ENCODE measurements around the gene TSTD2.
"Not testable (repeated sequence)": the region's sequence is repeated elsewhere in the genome, so short reads cannot be mapped to it uniquely, and the experiment has no call there.

TSTD2 gene

DNA sequence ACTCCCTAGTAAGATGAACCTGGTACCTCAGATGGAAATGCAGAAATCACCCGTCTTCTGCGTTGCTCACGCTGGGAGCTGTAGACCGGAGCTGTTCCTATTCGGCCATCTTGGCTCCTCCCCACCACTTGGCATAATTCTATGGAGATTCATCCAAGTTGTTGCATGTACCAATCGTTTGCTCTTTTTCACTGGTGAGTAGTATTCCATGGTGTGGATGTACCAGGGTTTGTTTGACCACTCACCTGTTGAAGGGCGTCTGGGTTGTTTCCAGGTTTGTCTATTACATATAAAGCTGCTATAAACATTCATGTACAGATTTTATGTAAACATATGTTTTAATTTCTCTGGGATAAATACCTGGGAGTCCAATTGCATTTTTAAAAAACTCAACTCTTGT, 46.3 kb downstream of the TSTD2 start:
- not testable (repeated sequence) for DNase-seq (ENCODE audit: low read depth in 2 of 2)

DNA sequence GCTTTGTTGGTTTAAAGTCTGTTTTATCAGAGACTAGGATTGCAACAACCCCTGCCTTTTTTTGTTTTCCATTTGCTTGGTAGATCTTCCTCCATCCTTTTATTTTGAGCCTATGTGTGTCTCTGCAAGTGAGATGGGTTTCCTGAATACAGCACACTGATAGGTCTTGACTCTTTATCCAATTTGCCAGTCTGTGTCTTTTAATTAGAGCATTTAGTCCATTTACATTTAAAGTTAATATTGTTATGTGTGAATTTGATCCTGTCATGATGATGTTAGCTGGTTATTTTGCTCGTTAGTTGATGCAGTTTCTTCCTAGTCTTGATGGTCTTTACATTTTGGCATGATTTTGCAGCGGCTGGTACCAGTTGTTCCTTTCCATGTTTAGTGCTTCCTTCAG, 48.4 kb downstream of the TSTD2 start:
- not testable (repeated sequence) for DNase-seq (ENCODE audit: low read depth in 2 of 2)

GRCh38 chr9:97581590-97581989, 51.6 kb downstream of the TSTD2 start:
- DNase-seq (ENCODE audit: low read depth in 2 of 2), result not testable (repeated sequence)

- DNase-seq (ENCODE audit: low read depth in 2 of 2), result no peak
Measured at GRCh38 chr9:97579914-97580313, 53.3 kb downstream of the TSTD2 start.

DNA sequence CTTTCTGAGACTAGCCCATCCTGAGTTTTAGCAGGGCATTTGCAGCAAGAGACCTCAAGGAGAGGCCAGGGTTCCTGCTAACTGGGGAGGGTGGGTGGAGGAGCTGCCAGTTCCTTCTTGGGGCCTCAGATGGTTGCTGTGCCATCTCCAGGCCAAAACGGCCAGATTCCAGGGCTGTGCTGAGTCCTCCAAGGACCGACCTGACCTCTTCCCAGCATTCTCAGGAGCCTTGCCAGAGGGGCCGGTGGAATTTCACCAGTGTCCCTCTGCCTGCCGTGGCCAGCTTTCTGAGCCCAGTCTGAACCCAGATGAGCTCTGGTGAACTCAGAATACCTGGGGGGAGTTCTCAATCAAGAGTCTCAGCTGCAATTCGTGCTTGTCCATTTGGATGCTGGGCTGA, 54.3 kb downstream of the TSTD2 start:
- no peak for DNase-seq (ENCODE audit: low read depth in 2 of 2)

GRCh38 chr9:97577051-97577450, 56.1 kb downstream of the TSTD2 start:
- no peak for DNase-seq (ENCODE audit: low read depth in 2 of 2)

DNA sequence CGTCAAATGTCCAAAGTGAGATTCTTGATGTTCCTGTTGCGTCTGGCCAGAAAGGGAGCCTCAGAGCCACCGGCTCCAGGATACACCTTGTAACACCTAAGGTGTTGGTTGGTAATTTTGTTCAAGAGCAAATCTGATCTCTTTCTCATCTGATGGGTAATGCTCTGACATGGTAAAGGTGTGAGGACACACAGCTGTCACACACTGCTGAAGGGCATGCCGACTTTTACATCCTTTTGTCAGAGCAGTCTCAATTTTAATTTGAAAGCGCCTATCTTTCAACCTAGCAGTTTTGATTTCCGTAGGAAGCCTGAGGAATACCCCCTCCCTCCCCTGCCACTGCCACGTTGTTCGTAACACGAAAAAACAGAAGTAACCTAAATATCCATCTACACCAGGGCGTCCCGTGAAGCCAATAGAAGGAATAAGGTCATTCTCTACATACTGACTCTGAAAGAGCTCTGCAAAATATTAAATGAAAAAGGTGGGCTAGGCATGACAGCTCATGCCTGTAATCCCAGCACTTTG, 57.4 kb downstream of the TSTD2 start:
- no peak for DNase-seq (ENCODE audit: low read depth in 2 of 2)

- not testable (repeated sequence) for DNase-seq (ENCODE audit: low read depth in 2 of 2)
Measured at GRCh38 chr9:97574921-97575672, 58.1 kb downstream of the TSTD2 start.

DNA sequence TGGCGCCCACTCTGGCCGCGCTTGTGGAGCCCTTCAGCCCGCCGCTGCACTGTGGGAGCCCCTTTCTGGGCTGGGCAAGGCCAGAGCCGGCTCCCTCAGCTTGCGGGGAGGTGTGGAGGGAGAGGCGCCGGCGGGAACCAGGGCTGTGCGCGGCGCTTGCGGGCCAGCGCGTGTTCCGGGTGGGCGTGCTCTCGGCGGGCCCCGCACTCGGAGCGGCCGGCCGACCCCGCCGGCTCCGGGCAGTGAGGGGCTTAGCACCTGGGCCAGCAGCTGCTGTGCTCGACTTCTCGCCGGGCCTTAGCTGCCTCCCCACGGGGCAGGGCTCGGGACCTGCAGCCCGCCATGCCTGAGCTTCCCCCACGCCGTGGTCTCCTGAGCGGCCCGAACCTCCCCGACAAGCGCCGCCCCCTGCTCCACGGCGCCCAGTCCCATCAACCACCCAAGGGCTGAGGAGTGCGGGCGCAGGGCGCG, 59.0 kb downstream of the TSTD2 start:
- not testable (repeated sequence) for DNase-seq (ENCODE audit: low read depth in 2 of 2)

- DNase-seq (ENCODE audit: low read depth in 2 of 2), result no peak
Measured at GRCh38 chr9:97573482-97574073, 59.6 kb downstream of the TSTD2 start.

DNA sequence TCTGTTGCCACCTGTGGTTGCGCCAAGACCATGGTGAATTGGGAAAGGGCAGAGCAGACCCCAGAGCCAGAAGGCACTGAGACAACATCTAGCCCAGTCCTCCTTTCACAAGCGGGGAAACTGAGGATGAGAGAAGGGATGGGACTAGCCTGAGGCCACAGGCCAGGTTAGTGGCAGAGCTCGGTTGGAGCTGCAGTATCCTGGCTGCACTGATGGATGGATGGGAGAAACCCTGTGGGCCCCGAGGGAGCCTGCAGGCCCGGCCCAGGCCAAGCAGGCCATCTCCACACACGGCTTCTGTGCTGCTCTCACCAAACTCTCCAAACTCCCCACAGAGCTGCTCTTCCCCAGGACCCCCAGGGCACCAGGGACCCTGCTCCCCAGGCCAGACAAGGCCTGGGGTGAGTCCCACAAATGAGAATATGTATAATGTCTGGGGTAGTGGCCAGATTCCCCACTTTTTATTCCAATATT, 60.2 kb downstream of the TSTD2 start:
- DNase-seq (ENCODE audit: low read depth in 2 of 2), result no peak

DNA sequence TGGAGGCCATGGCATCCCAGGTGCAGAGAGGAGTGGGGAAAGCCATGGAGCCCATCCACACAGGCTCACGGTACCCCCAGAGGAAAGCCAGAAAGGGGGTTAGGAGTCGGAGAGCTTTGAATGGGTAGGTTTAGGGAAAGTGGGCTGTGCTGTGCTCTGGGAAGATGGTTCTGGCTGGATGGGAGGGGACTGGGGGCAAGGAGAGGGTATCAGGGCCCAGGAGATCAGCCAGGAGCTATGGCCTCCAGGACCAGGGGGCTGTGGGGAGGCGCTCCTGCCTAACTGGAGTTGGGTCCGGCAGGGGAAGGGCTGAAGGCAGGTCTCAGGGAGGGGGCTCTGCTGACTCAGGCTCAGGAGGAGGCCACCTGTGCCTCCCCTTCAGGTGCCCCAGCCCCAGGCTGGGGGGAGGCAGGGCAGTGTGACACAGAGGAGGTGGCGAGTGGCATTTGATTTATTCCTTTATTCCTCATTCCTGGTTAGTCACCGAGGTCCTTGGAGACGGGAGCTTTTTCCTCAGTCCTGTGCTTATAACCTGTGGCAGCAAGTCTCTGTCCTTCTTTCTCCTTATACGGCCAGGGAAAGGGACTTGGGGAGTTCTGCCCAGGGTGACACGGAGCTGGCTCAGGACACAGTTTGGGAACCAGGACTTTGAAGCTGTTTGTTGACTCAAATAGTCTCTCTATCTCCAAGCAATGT, 60.8 kb downstream of the TSTD2 start:
- no peak for DNase-seq (ENCODE audit: low read depth in 2 of 2)

GRCh38 chr9:97571664-97572063, 61.5 kb downstream of the TSTD2 start:
- DNase-seq (ENCODE audit: low read depth in 2 of 2), result no peak

DNA sequence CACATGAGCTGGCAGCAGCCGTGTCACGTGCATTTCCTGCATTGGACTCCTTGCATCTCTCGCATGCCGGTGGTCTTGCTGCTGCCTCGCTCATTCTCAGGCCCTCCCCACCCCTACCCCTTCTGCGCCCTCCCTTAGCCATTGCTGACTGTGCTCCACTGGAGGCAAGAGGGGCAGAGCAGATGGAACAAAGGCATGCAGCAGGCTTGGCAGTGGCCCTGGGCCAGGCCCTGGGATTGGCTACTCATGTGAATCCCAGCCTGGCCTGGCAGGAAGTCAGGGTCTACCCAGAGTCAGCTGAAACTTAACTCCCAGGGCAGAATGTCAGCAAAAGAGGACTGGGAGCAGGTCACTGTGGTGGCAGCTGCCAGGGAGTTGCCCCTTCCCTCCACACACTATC, 62.3 kb downstream of the TSTD2 start:
- DNase-seq (ENCODE audit: low read depth in 2 of 2), result no peak

DNA sequence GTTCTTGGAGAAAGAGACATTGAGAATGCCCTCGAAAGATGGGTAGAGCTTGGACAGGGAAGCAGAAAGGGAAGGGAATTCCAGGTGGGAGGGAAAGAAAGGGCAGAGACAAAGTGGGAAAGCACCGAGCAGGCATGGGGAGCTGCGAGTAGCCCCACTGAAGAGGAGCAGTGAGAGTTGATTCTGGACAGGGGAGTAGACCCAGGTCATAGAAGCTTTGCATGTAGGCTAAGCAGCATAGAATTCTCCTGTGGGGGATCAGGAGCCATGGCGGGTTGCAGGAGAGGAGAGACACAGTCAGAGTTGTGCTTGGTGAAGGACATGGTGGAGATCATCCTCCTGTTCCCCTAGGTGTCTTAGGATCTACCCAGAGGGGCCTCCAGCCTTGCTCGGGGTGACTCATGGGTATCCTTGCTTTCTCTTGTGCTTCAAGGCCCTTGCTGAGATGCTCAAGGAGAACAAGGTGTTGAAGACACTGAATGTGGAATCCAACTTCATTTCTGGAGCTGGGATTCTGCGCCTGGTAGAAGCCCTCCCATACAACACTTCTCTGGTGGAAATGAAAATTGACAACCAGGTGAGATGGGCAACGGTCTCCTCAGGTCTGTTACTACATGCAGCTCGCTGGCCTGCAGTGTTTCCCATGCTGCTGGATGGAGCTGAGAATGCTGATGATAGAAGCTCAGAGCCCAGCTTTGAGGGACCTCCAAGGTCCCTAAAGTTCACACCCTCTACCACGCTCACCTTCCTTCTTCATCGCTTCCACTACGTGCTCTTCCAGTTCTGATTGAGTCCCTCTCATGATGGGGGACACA, 64.5 kb downstream of the TSTD2 start:
- DNase-seq (ENCODE audit: low read depth in 2 of 2), result no peak

- DNase-seq (ENCODE audit: low read depth in 2 of 2), result no peak
Measured at GRCh38 chr9:97567894-97568202, 65.3 kb downstream of the TSTD2 start.

DNA sequence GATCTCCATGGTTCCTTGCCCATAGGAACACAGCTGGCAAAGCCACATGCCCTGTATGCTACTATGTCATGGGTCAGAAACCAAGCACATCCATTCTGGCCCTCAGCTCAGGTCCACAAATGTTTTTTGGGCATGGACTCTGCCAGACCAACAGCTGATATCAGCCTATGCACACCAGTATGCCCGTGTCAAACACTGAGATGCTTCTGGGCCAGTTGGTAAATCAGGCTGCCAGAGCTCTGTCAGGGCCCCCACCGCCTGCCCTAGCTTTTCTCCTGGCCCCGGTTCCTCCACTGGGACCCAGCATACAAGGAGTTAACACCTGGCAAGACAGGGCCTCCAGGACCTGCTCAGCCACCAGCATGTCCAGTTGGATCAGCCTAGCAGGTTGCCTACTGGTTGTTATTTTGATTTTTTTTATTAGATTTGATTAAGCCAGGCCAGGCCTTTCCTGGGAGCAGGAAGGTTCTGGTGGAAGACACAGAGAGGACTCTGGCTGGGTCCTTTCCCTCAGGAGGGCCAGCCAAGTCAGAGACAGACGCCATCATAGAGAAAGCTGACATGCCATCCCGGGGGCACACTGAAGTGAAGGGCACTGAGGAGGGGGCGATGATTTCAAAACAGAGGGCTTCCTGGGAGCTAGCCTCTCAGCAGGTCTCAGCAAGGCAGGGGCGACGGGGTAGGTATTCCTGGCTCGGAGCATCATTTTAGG, 65.8 kb downstream of the TSTD2 start:
- no peak for DNase-seq (ENCODE audit: low read depth in 2 of 2)

DNA sequence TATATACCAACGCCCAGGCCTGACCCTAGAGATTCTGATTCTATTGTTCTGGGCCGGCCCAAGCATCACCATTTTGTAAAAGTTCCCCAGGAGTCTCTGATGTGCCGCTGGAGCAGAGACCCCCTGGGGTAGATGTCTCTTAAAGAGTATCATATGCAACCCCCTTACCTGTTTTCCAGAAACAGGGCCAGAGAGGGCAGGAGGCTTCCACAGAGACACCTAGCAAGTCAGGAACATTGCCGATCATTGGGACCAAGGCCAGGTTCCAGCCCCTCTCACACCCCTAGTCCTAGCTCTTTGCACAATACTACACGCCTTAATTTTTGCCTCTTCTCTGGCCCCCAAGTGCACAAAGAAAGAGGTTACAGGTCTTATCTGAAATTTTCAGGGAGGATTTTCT, 67.9 kb downstream of the TSTD2 start:
- DNase-seq (ENCODE audit: low read depth in 2 of 2), result no peak

GRCh38 chr9:97564291-97565175, 68.6 kb downstream of the TSTD2 start:
- DNase-seq (ENCODE audit: low read depth in 2 of 2), result no peak

DNA sequence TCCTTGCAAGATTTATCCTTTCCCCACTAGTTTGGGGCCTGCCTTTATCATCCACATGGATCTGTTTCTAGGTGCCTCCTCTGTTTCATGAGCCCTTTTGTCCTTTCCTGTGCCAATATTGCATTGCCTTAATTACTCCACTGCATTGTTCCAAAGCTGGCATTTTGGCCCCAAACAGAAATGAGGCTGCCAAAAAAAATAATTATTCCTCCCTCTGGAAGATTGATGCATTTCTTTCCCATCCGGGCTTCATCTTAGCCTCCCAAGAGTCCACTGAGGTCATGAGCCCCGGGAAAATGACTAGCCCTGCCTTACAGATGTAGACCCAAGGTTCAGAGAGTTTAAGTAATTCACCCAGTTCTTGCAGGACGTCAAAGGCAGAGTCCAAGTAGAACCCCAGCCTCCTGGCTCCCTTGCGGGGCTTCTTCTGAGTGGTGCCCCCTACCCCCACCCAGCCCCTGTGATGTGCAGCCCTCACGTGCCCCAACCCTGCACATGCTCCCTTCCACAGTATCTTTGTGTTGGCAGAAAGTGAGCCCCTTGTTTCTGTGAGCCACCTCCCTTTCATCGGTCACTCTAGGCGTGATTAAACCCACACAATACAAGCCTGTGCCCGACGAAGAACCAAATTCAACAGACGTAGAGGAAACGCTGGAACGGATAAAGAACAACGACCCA, 69.6 kb downstream of the TSTD2 start:
- DNase-seq (ENCODE audit: low read depth in 2 of 2), result no peak
